ENCODE results near the gene COL26A1. TPM values are rescaled to one million over a fixed set of nuclear protein-coding genes. Genes with fewer than 3 reads are reported as not detected.

COL26A1 gene
- total and polyA plus RNA-seq, 2 of the 4 experiments (the other 2 are of a cell fraction) = not detected

GRCh38 chr7:101457001-101457750 lies 94.5 kb downstream of the COL26A1 start:
- ChIA-PET CTCF (no interaction called here), POLR2A (ENCODE audit: unreplicated experiment) (no interaction called here)
- H2AFZ ChIP-seq (replicated peaks; ENCODE audit: low read length, poor library complexity) = no peak overlapping the region
- H2BK5ac ChIP-seq (ENCODE audit: low read depth, low read length, poor library complexity, severe bottlenecking) = no peak overlapping the region
- no peaks in the 10 kb centered on the region for H3K36me3 ChIP-seq (ENCODE audit: control insufficient read depth, insufficient read depth, low read length)
- H3K9ac ChIP-seq (ENCODE audit: low read depth, low read length) = no peak overlapping the region
- H2AK9ac ChIP-seq (replicated peaks; ENCODE audit: low read depth, low read length, poor library complexity) = no peak overlapping the region
- no peak overlapping the region for H4K8ac ChIP-seq (ENCODE audit: low read depth in 2 of 2, low read length in 2 of 2)
- H3K9me1 ChIP-seq (ENCODE audit: insufficient read depth, low read length) = no peaks in the 10 kb centered on the region
- TF ChIP-seq SMC3 (IDR thresholded peaks at IDR 0.05; ENCODE audit: low read depth, low read length) (no peak), MAZ (IDR thresholded peaks at IDR 0.05; ENCODE audit: borderline replicate concordance, low read depth, low read length) (no peak), MXI1 (IDR thresholded peaks at IDR 0.05; ENCODE audit: borderline replicate concordance, low read depth, low read length) (no peak), CEBPB (IDR thresholded peaks at IDR 0.05; ENCODE audit: low read depth, low read length) (no peak), ELK1 (IDR thresholded peaks at IDR 0.05; ENCODE audit: borderline replicate concordance, low read depth, low read length) (no peak), RCOR1 (IDR thresholded peaks at IDR 0.05; ENCODE audit: insufficient replicate concordance, low read length) (no peak), RFX5 (IDR thresholded peaks at IDR 0.05; ENCODE audit: low read depth, low read length) (no peak)
- H2BK20ac ChIP-seq (ENCODE audit: low read depth, low read length) = no peak overlapping the region
- no peak overlapping the region for H3K4me2 ChIP-seq (ENCODE audit: low read depth, low read length)
- no peak for DNase-seq
- H3K27ac ChIP-seq (ENCODE audit: insufficient read depth, low read length) = no peak overlapping the region
- H4K91ac ChIP-seq (ENCODE audit: insufficient read depth, low read depth, low read length) = no peak overlapping the region
- dilution Hi-C loops (cut with HindIII; ENCODE audit: low sequenced_read_pairs, unreplicated experiment) (no loop called here), intact Hi-C loops (cut with micrococcal nuclease) (no loop called here), in situ Hi-C loops (cut with MboI; ENCODE audit: low sequenced_read_pairs) (loop anchor here (25.0 kb wide), 1 partner anchor 495 kb away; the partner anchor contains the start of gene MUC12)
- no peak overlapping the region for H3K18ac ChIP-seq (ENCODE audit: low read depth, low read length)
- no peak overlapping the region for H2BK15ac ChIP-seq (ENCODE audit: low read depth, low read length)
- H3K14ac ChIP-seq (replicated peaks; ENCODE audit: low read depth, low read length) = no peak overlapping the region
- WGBS, 2 experiments (ENCODE audit: extremely low coverage in 2 of 2, insufficient read length in 1 of 2) = 100% methylated on average over 1 of the region's 6 CpGs; no CpG with 5 or more reads in 1 of the 2 experiments
- H3K27me3 ChIP-seq (ENCODE audit: control insufficient read depth, insufficient read depth, low read length) = peaks cover 18% of the 10 kb centered on the region
- BruUV-seq (replicated peaks) = no TSS peak
- H4K5ac ChIP-seq (ENCODE audit: low read depth, low read length) = no peak overlapping the region
- H3K23ac ChIP-seq (ENCODE audit: low read depth, low read length) = no peak overlapping the region
- no peaks in the 10 kb centered on the region for H3K79me1 ChIP-seq (ENCODE audit: low read depth in 1 of 2, low read length in 2 of 2)
- no peak overlapping the region for H3K56ac ChIP-seq (ENCODE audit: extremely low read depth, insufficient read depth, low read length)
- H3K4me1 ChIP-seq (ENCODE audit: control insufficient read depth, insufficient read depth, low read length) = no peaks in the 10 kb centered on the region
- ATAC-seq (ENCODE audit: low read depth) = no peak
- no peaks in the 10 kb centered on the region for H3K9me3 ChIP-seq (ENCODE audit: control insufficient read depth, insufficient read depth, low read length)
- no peaks in the 10 kb centered on the region for H4K20me1 ChIP-seq (ENCODE audit: insufficient read depth, low read length)
- no peak overlapping the region for H3K4ac ChIP-seq (ENCODE audit: low read depth, low read length)
- no peak overlapping the region for H3K4me3 ChIP-seq (ENCODE audit: insufficient read depth, low read depth, low read length)
- H2AK5ac ChIP-seq (ENCODE audit: low read depth, low read length) = no peak overlapping the region
- H2BK120ac ChIP-seq (ENCODE audit: low read depth, low read length) = no peak overlapping the region
